Measurements from ENCODE around the gene ZNF438. TPM values are rescaled to one million over a fixed set of nuclear protein-coding genes. Genes with fewer than 3 reads are reported as not detected.

Gene ZNF438
- total RNA-seq, 1 experiment from 2014 or later, result 2.0 TPM

- POLR2A ChIA-PET, result no interaction called here
- CTCF ChIA-PET, result no interaction called here
- Histone ChIP-seq H3K9me3 (ENCODE audit: control insufficient read depth, insufficient read depth, low read depth, low read length) (no peaks in the 10 kb centered on the region), H3K27me3 (ENCODE audit: control insufficient read depth, insufficient read depth, low read length) (no peaks in the 10 kb centered on the region), H3K4me3 (ENCODE audit: low read depth in 2 of 2, low read length in 2 of 2) (no peak overlapping the region), H3K4me1 (ENCODE audit: control insufficient read depth, insufficient read depth, low read length) (peaks cover 6% of the 10 kb centered on the region; the same call in 1 of the 2 replicates), H3K36me3 (ENCODE audit: control insufficient read depth, insufficient read depth, low read length) (no peaks in the 10 kb centered on the region), H3K27ac (ENCODE audit: low read length) (no peak overlapping the region)
- intact Hi-C loops (cut with micrococcal nuclease; ENCODE audit: unreplicated experiment), result no loop called here
- no TSS peak for BruUV-seq (replicated peaks)
- in situ Hi-C loops (cut with HindIII; ENCODE audit: low pct_unique_long_range_greater_than_20kb, low sequenced_read_pairs), result no loop called here
- TF ChIP-seq POLR2AphosphoS5 (IDR thresholded peaks at IDR 0.05; ENCODE audit: low read depth, low read length) (no peak), REST (IDR thresholded peaks at IDR 0.05; ENCODE audit: insufficient read depth in 1 of 2, low read depth in 2 of 2, low read length in 1 of 2) (no peak), SIN3A (IDR thresholded peaks at IDR 0.05; ENCODE audit: borderline replicate concordance, insufficient read depth, low read depth, low read length) (no peak), TCF7L2 (IDR thresholded peaks at IDR 0.05; ENCODE audit: low read depth, low read length) (no peak), CTCF (IDR thresholded peaks at IDR 0.05) (no peak)
- no peak for ATAC-seq
- no peak for DNase-seq (ENCODE audit: low read depth, low spot score)
These were observed 29.9 kb downstream of the ZNF438 start for GRCh38 chr10:31001740-31002139.

- H3K4me3 ChIP-seq (ENCODE audit: low read depth in 2 of 2, low read length in 2 of 2), result no peak overlapping the region
- ATAC-seq, result no peak
- no peaks in the 10 kb centered on the region; the same call in 1 of the 2 replicates for H3K9me3 ChIP-seq (ENCODE audit: control insufficient read depth, insufficient read depth, low read depth, low read length)
- CTCF ChIA-PET, result no interaction called here
- peaks cover 6% of the 10 kb centered on the region; the same call in 1 of the 2 replicates for H3K4me1 ChIP-seq (ENCODE audit: control insufficient read depth, insufficient read depth, low read length)
- in situ Hi-C loops (cut with HindIII; ENCODE audit: low pct_unique_long_range_greater_than_20kb, low sequenced_read_pairs) (no loop called here), intact Hi-C loops (cut with micrococcal nuclease; ENCODE audit: unreplicated experiment) (no loop called here)
- H3K27me3 ChIP-seq (ENCODE audit: control insufficient read depth, insufficient read depth, low read length), result no peaks in the 10 kb centered on the region
- BruUV-seq (replicated peaks), result no TSS peak
- no peak overlapping the region for H3K27ac ChIP-seq (ENCODE audit: low read length)
- TF ChIP-seq REST (IDR thresholded peaks at IDR 0.05; ENCODE audit: insufficient read depth in 1 of 2, low read depth in 2 of 2, low read length in 1 of 2) (no peak), TCF7L2 (IDR thresholded peaks at IDR 0.05; ENCODE audit: low read depth, low read length) (no peak), SIN3A (IDR thresholded peaks at IDR 0.05; ENCODE audit: borderline replicate concordance, insufficient read depth, low read depth, low read length) (no peak), CTCF (IDR thresholded peaks at IDR 0.05) (no peak), POLR2AphosphoS5 (IDR thresholded peaks at IDR 0.05; ENCODE audit: low read depth, low read length) (no peak)
- no peaks in the 10 kb centered on the region for H3K36me3 ChIP-seq (ENCODE audit: control insufficient read depth, insufficient read depth, low read length)
- no peak for DNase-seq (ENCODE audit: low read depth, low spot score)
- POLR2A ChIA-PET, result no interaction called here
These were observed 30.8 kb downstream of the ZNF438 start for GRCh38 chr10:31000867-31001266.

Data from Panc1 (cell line).